Measurements from ENCODE around the gene MARCKS. TPM values are rescaled to one million over a fixed set of nuclear protein-coding genes. Genes with fewer than 3 reads are reported as not detected.

Gene MARCKS
- total and polyA plus RNA-seq, 2 experiments from 2014 or later = 105 to 210 TPM

- DNase-seq = no peak
- Histone ChIP-seq H4K20me1 (ENCODE audit: insufficient read depth) (no peaks in the 10 kb centered on the region), H3K4me1 (ENCODE audit: insufficient read depth) (peaks cover 6% of the 10 kb centered on the region), H3K9ac (no peak overlapping the region), H3K4me2 (ENCODE audit: unreplicated experiment) (no peak overlapping the region), H3F3A (ENCODE audit: insufficient read depth) (no peaks in the 10 kb centered on the region), H2AFZ (no peak overlapping the region), H3K9me3 (ENCODE audit: low read depth) (no peaks in the 10 kb centered on the region), H3K36me3 (ENCODE audit: low read depth) (no peaks in the 10 kb centered on the region), H3K79me2 (ENCODE audit: insufficient read depth) (no peaks in the 10 kb centered on the region), H3K27ac (no peak overlapping the region), H3K4me3 (no peak overlapping the region), H3K9me2 (ENCODE audit: insufficient read depth) (no peaks in the 10 kb centered on the region), H3K27me3 (replicated peaks; ENCODE audit: insufficient read depth) (no peaks in the 10 kb centered on the region)
- in situ Hi-C loops (cut with MboI) = loop anchor here (25.0 kb wide), 1 partner anchor 1369 kb away; no protein-coding TSS in a partner anchor
- TF ChIP-seq EZH2 (IDR thresholded peaks at IDR 0.05; ENCODE audit: insufficient read depth, poor library complexity, severe bottlenecking) (no peak), EZH2phosphoT487 (IDR thresholded peaks at IDR 0.05; ENCODE audit: insufficient read depth, low read depth) (no peak)
- 48% methylated on average over 2 of the region's 2 CpGs for WGBS, 2 experiments (ENCODE audit: low coverage in 1 of 2, low lambda C conversion rate in 2 of 2, missing lambda C conversion rate in 2 of 2)
Measured at GRCh38 chr6:113881478-113881980, 24.4 kb downstream of the MARCKS start.

- Histone ChIP-seq H3K9me3 (ENCODE audit: low read depth) (no peaks in the 10 kb centered on the region), H3K79me2 (ENCODE audit: insufficient read depth) (no peaks in the 10 kb centered on the region), H4K20me1 (ENCODE audit: insufficient read depth) (no peaks in the 10 kb centered on the region), H3K4me1 (ENCODE audit: insufficient read depth) (peaks cover 6% of the 10 kb centered on the region), H3K9ac (no peak overlapping the region), H3F3A (ENCODE audit: insufficient read depth) (no peaks in the 10 kb centered on the region), H3K4me3 (no peak overlapping the region), H3K27ac (no peak overlapping the region), H3K4me2 (ENCODE audit: unreplicated experiment) (no peak overlapping the region), H3K27me3 (replicated peaks; ENCODE audit: insufficient read depth) (no peaks in the 10 kb centered on the region), H2AFZ (no peak overlapping the region), H3K9me2 (ENCODE audit: insufficient read depth) (no peaks in the 10 kb centered on the region), H3K36me3 (ENCODE audit: low read depth) (no peaks in the 10 kb centered on the region)
- no peak for TF ChIP-seq EZH2 (IDR thresholded peaks at IDR 0.05; ENCODE audit: insufficient read depth, poor library complexity, severe bottlenecking)
- TF ChIP-seq EZH2phosphoT487 (IDR thresholded peaks at IDR 0.05; ENCODE audit: insufficient read depth, low read depth) = no peak
- 94 to 97% methylated on average over 2 of the region's 2 CpGs for WGBS, 2 experiments (ENCODE audit: low coverage in 1 of 2, low lambda C conversion rate in 2 of 2, missing lambda C conversion rate in 2 of 2)
- DNase-seq = no peak
- in situ Hi-C loops (cut with MboI) = loop anchor here (25.0 kb wide), 1 partner anchor 1370 kb away; no protein-coding TSS in a partner anchor
Measured at GRCh38 chr6:113882336-113883022, 25.3 kb downstream of the MARCKS start.

GRCh38 chr6:113884011-113884410, 26.9 kb downstream of the MARCKS start:
- no peak overlapping the region for H2AFZ ChIP-seq
- H3K27ac ChIP-seq = no peak overlapping the region
- H3K9ac ChIP-seq = no peak overlapping the region
- H3K9me3 ChIP-seq (ENCODE audit: low read depth) = no peaks in the 10 kb centered on the region
- WGBS, 2 experiments (ENCODE audit: low coverage in 1 of 2, low lambda C conversion rate in 2 of 2, missing lambda C conversion rate in 2 of 2) = 66 to 67% methylated on average over 2 of the region's 2 CpGs
- in situ Hi-C loops (cut with MboI) = loop anchor here (25.0 kb wide), 1 partner anchor 1372 kb away; no protein-coding TSS in a partner anchor
- no peak for TF ChIP-seq EZH2 (IDR thresholded peaks at IDR 0.05; ENCODE audit: insufficient read depth, poor library complexity, severe bottlenecking)
- TF ChIP-seq EZH2phosphoT487 (IDR thresholded peaks at IDR 0.05; ENCODE audit: insufficient read depth, low read depth) = no peak
- no peak overlapping the region for H3K4me3 ChIP-seq
- DNase-seq = no peak
- no peaks in the 10 kb centered on the region for H3K27me3 ChIP-seq (replicated peaks; ENCODE audit: insufficient read depth)
- H3K4me2 ChIP-seq (ENCODE audit: unreplicated experiment) = no peak overlapping the region
- H3K4me1 ChIP-seq (ENCODE audit: insufficient read depth) = peaks cover 4% of the 10 kb centered on the region
- H3K79me2 ChIP-seq (ENCODE audit: insufficient read depth) = no peaks in the 10 kb centered on the region
- no peaks in the 10 kb centered on the region for H3F3A ChIP-seq (ENCODE audit: insufficient read depth)
- H3K36me3 ChIP-seq (ENCODE audit: low read depth) = no peaks in the 10 kb centered on the region
- no peaks in the 10 kb centered on the region for H4K20me1 ChIP-seq (ENCODE audit: insufficient read depth)
- H3K9me2 ChIP-seq (ENCODE audit: insufficient read depth) = no peaks in the 10 kb centered on the region

GRCh38 chr6:113886512-113886911, 29.4 kb downstream of the MARCKS start:
- no peaks in the 10 kb centered on the region for H4K20me1 ChIP-seq (ENCODE audit: insufficient read depth)
- WGBS, 2 experiments (ENCODE audit: low coverage in 1 of 2, low lambda C conversion rate in 2 of 2, missing lambda C conversion rate in 2 of 2) = 97 to 100% methylated on average over 1 of the region's 1 CpG
- no peaks in the 10 kb centered on the region for H3K79me2 ChIP-seq (ENCODE audit: insufficient read depth)
- H3K27ac ChIP-seq = no peak overlapping the region
- in situ Hi-C loops (cut with MboI) = loop anchor here (25.0 kb wide), 1 partner anchor 1374 kb away; no protein-coding TSS in a partner anchor
- no peaks in the 10 kb centered on the region for H3K9me2 ChIP-seq (ENCODE audit: insufficient read depth)
- H3K4me2 ChIP-seq (ENCODE audit: unreplicated experiment) = no peak overlapping the region
- no peak overlapping the region for H3K4me3 ChIP-seq
- DNase-seq = no peak
- no peaks in the 10 kb centered on the region for H3K27me3 ChIP-seq (replicated peaks; ENCODE audit: insufficient read depth)
- no peaks in the 10 kb centered on the region for H3K4me1 ChIP-seq (ENCODE audit: insufficient read depth)
- H3K36me3 ChIP-seq (ENCODE audit: low read depth) = no peaks in the 10 kb centered on the region
- no peaks in the 10 kb centered on the region for H3K9me3 ChIP-seq (ENCODE audit: low read depth)
- no peaks in the 10 kb centered on the region for H3F3A ChIP-seq (ENCODE audit: insufficient read depth)
- TF ChIP-seq EZH2 (IDR thresholded peaks at IDR 0.05; ENCODE audit: insufficient read depth, poor library complexity, severe bottlenecking) = no peak
- TF ChIP-seq EZH2phosphoT487 (IDR thresholded peaks at IDR 0.05; ENCODE audit: insufficient read depth, low read depth) = no peak
- no peak overlapping the region for H3K9ac ChIP-seq
- H2AFZ ChIP-seq = no peak overlapping the region
